GM18526 (cell line): ENCODE measurements around the gene AMH.

Experiments used
- POLR2A ChIP-seq: IDR thresholded peaks from 3 replicates; pipeline ENCODE4 v1.6.1; 2011; ENCODE audit not compliant: insufficient read length; ENCODE audit errors: extremely low read depth

The AMH gene

DNA sequence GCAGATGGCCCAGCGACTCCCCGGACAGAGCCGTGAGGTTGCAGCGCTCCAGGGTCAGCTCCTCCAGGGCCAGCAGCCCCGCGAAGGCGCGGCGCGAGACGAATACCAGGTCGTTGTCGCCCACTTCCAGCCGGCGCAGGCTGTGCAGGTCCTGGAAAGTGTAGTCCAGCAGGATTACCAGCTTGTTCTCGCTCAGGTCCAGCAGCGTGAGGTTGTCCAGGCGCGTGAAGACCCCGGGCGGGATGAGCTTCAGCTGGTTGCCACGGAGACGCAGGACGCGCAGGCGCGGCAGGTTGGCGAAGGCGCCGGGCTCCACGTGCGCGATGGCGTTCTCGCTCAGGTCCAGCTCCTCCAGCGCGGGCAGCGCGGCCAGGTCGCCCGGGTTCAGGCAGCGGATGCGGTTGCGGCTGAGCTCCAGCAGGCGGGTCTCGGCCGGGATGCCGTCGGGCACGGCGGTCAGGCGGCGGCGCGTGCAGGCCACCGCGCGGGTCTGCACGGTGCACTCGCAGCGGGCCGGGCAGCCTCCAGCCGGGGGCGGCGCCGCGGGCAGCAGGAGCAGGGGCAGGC, 42.1 kb downstream of the AMH start:
- TF ChIP-seq POLR2A = no peak

DNA sequence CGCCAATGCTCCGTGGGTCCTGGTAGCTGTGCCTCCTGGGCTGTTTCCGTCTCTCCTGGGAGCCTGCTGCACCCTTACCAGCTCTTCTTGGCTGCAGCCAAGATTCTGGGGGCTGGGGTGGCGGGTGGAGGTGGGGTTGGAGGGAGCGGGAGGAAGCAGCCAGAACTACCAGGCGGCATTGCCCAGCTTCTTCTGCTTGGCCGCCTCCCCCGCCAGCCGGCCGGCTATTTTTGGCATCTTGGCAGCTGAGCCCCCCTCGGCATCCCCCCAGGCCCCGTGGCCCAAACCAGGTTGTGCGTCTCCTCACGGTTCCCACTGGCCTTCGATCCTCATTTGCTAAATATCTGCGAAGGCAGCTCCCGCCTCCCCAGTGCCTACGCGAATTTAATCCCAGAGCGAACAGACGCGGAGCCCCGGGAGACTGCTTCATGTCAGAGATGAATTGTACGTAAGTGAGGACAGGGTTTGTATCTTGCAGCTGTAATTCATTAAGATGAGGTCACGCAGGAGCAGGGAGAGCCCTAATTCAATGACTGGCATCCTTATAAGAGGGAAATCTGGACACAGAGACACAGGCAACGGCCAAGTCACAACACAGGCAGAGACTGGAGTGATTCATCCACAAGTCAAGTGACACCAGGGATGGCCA, 45.7 kb downstream of the AMH start:
- no peak for TF ChIP-seq POLR2A

DNA sequence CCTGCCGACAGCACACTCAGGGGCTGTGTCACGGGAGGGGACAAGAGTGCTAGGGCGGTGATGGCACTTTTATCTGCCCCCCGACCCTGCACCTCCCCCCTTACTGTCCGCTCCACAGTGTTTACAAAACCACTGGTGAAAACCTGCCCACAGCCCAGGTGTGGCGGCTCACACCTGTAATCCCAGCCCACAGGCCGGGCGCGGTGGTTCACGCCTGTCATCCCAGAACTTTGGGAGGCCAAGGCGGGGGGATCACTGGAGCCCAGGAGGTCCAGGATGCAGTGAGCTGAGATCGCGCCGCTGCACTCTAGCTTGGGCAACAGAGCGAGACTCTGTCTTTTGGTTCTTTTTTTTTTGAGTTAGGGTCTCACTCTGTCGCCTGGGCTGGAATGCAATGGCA, 47.0 kb downstream of the AMH start:
- TF ChIP-seq POLR2A = no peak

DNA sequence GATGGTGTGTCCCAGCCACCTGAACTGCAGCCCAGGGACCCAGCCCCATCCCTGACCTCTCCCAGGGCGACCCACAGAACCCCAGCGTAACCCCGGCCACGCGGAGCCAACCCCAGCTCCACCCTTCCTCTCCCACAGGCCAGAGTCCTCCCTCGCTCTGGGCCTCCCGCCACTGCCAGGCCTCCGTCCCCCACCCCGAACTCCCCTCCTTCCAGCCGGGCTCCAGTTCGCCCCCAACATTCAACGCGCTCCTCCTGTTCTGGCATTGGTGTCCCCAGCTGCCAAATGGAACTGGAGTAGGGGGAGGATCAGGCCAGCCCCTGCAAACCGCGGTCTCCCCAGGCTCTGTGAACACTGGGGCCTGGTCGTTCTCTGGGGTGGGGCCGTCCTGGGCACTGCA, 51.4 kb downstream of the AMH start:
- TF ChIP-seq POLR2A = no peak
